ENCODE data around the gene DIS3L2. TPM values are rescaled to one million over a fixed set of nuclear protein-coding genes. Genes with fewer than 3 reads are reported as not detected.
A peak's percentile ranks its signal among the peaks of the same experiment; 100 is the strongest.

The DIS3L2 gene
- polyA plus RNA-seq, 3 donors from 2014 or later, result 7.6 to 22.5 (median 8.1) TPM

DNA sequence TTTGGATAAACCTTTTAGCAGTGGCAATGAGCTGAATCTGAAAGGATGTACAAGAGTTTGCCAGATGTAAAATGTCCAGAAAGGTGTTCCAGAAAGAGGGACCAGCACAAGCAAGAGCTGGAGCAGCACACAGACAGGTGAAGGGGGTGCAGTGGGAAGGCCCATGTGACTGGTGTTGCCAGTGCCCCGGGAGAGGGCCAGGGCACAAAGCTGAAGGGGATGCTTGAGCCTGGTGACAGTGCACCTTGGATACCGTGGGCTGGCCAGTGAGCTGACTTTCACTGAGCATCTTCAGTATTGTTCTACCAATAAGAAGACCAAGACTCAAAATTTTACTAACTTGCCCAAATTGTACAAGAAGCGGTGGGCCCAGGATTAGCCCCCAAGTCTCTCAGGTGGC, 284.7 kb downstream of the DIS3L2 start:
- H3K4me3 Mint-ChIP-seq, result no peak overlapping the region
- H3K27ac Mint-ChIP-seq, result no peak overlapping the region
- H3K27me3 Mint-ChIP-seq (ENCODE audit: low read depth in 3 of 3), result no peaks in the 10 kb centered on the region
- H3K36me3 Mint-ChIP-seq, result peaks cover 8 to 18% (median 16%) of the 10 kb centered on the region in 3 donors
- H3K4me1 Mint-ChIP-seq, result no peaks in the 10 kb centered on the region
- no peaks in the 10 kb centered on the region for H3K9me3 Mint-ChIP-seq
- no peak for DNase-seq

DNA sequence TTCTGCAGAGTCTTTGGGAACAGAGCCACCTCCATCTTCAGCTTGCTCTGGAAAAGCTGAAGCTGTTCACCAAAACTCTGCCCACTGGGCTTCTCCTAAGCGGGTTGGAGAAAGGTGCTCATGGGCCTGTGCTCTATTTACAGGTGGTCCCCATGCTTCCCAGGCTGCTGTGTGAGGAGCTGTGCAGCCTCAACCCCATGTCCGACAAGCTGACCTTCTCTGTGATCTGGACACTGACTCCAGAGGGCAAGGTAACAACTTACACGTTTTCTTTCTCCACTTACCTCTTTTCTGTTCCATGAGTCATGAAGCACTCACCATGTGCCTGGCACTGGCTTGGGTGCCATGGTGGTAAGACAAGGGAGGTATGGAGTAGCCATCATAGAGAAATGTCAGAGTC, 287.6 kb downstream of the DIS3L2 start:
- Mint-ChIP-seq H3K4me3 (no peak overlapping the region), H3K4me1 (no peaks in the 10 kb centered on the region), H3K27me3 (ENCODE audit: low read depth in 3 of 3) (peaks cover 0 to 2% (median 0%) of the 10 kb centered on the region in 3 donors), H3K27ac (peak overlapping the region in 1 of 6 donors; percentile 15), H3K9me3 (no peaks in the 10 kb centered on the region), H3K36me3 (peaks cover 14 to 20% (median 20%) of the 10 kb centered on the region in 3 donors)
- no peak for DNase-seq

- no peak for DNase-seq
- H3K4me1 Mint-ChIP-seq, result no peaks in the 10 kb centered on the region
- peak overlapping the region in 1 of 6 donors; percentile 71 for H3K27ac Mint-ChIP-seq
- H3K36me3 Mint-ChIP-seq, result peaks cover 14 to 20% (median 20%) of the 10 kb centered on the region in 3 donors
- peaks cover 0 to 2% (median 0%) of the 10 kb centered on the region in 3 donors for H3K27me3 Mint-ChIP-seq (ENCODE audit: low read depth in 3 of 3)
- no peaks in the 10 kb centered on the region for H3K9me3 Mint-ChIP-seq
- H3K4me3 Mint-ChIP-seq, result no peak overlapping the region
Observed at GRCh38 chr2:232250246-232251175, 289.0 kb downstream of the DIS3L2 start.

- no peak for DNase-seq
- H3K9me3 Mint-ChIP-seq, result no peaks in the 10 kb centered on the region
- peaks cover 0 to 2% (median 0%) of the 10 kb centered on the region in 3 donors for H3K27me3 Mint-ChIP-seq (ENCODE audit: low read depth in 3 of 3)
- H3K4me3 Mint-ChIP-seq, result no peak overlapping the region
- peaks cover 13 to 18% (median 13%) of the 10 kb centered on the region in 3 donors for H3K36me3 Mint-ChIP-seq
- H3K4me1 Mint-ChIP-seq, result no peaks in the 10 kb centered on the region
- no peak overlapping the region for H3K27ac Mint-ChIP-seq
Observed at GRCh38 chr2:232255033-232255432, 293.5 kb downstream of the DIS3L2 start.

- no peak for DNase-seq
- Mint-ChIP-seq H3K27me3 (ENCODE audit: low read depth in 3 of 3) (peaks cover 0 to 2% (median 0%) of the 10 kb centered on the region in 3 donors), H3K27ac (peak overlapping the region in 1 of 6 donors; percentile 83)
Observed at GRCh38 chr2:232260075-232260474, 298.6 kb downstream of the DIS3L2 start.

DNA sequence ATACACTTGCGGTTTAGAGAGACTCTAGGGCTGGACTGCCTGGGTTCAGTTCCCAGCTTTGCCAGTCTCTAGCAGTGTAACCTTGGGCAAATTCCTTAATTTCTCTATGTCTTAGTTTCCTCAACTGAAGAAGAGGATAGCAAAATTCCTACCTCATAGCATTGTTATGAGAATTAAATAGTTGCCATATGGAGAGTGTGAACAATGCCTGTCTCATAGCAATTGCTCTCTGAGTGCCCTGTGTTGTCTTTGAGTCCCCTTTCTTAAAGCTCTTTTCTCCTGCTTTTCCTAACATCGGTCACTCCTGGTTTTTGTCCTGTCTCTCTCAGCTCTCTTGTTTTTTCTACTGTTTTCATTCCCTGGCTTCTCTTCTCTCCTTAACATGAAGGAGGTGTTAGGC, 300.3 kb downstream of the DIS3L2 start:
- H3K27me3 Mint-ChIP-seq (ENCODE audit: low read depth in 3 of 3), result peaks cover 0 to 2% (median 0%) of the 10 kb centered on the region in 3 donors
- no peak overlapping the region for H3K4me3 Mint-ChIP-seq
- peak overlapping the region in 1 of 6 donors; percentile 48 for H3K27ac Mint-ChIP-seq
- H3K4me1 Mint-ChIP-seq, result no peaks in the 10 kb centered on the region
- no peaks in the 10 kb centered on the region for H3K9me3 Mint-ChIP-seq
- H3K36me3 Mint-ChIP-seq, result peaks cover 25 to 44% (median 30%) of the 10 kb centered on the region in 3 donors
- no peak for DNase-seq

More at GRCh38 chr2:232260075-232260474, 298.6 kb downstream of the DIS3L2 start:
- no peak overlapping the region for H3K4me3 Mint-ChIP-seq
- no peaks in the 10 kb centered on the region for H3K9me3 Mint-ChIP-seq
- peaks cover 22 to 35% (median 26%) of the 10 kb centered on the region in 3 donors for H3K36me3 Mint-ChIP-seq
- no peaks in the 10 kb centered on the region for H3K4me1 Mint-ChIP-seq

DNA sequence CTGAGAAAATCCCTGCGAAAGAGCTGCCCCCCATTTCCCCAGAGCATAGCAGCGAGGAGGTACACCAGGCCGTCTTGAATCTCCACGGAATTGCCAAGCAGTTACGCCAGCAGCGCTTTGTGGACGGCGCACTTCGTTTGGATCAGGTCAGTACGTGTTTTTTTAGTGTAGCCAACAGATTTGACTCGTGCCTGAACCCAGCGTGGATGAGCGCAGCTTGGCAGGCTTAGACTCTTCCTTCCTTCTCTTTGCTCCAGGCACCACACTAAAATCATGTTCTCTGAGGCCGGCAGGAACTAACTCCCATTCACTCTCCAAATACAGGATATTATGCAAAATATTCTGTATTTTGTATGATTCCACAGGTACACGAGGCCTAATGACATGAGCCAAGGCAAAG, 301.8 kb downstream of the DIS3L2 start:
- no peaks in the 10 kb centered on the region for H3K4me1 Mint-ChIP-seq
- H3K27me3 Mint-ChIP-seq (ENCODE audit: low read depth in 3 of 3), result peaks cover 0 to 2% (median 0%) of the 10 kb centered on the region in 3 donors
- H3K4me3 Mint-ChIP-seq, result no peak overlapping the region
- no peak overlapping the region for H3K27ac Mint-ChIP-seq
- no peaks in the 10 kb centered on the region for H3K9me3 Mint-ChIP-seq
- no peak for DNase-seq
- H3K36me3 Mint-ChIP-seq, result peaks cover 25 to 44% (median 30%) of the 10 kb centered on the region in 3 donors

GRCh38 chr2:232264081-232264480, 302.6 kb downstream of the DIS3L2 start:
- Mint-ChIP-seq H3K36me3 (peaks cover 24 to 44% (median 25%) of the 10 kb centered on the region in 3 donors), H3K4me1 (no peaks in the 10 kb centered on the region), H3K27me3 (ENCODE audit: low read depth in 3 of 3) (peaks cover 0 to 2% (median 0%) of the 10 kb centered on the region in 3 donors), H3K9me3 (no peaks in the 10 kb centered on the region), H3K27ac (peak overlapping the region in 1 of 6 donors; percentile 19), H3K4me3 (no peak overlapping the region)
- DNase-seq, result no peak

DNA sequence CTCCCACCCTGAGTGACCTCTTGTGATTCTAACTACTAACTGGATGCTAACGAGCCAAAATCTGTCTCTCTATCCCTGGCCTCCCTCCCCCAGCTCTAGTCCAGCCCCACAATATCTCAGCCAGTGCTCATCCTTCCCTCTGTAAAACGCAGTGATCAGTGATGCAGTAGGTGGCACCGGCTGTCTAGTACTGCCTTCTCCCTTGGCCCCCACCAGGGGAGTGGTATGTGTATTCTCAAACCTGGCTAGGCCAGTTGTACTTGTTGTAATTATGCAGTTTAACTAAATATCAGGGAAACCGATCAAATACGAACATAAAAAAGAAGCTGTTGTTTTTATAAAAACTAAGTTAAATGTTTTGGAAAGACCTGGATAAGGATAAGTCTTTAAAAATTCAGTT, 303.8 kb downstream of the DIS3L2 start:
- peaks cover 22 to 39% (median 25%) of the 10 kb centered on the region in 3 donors for H3K36me3 Mint-ChIP-seq
- no peak overlapping the region for H3K27ac Mint-ChIP-seq
- peaks cover 0 to 2% (median 0%) of the 10 kb centered on the region in 3 donors for H3K27me3 Mint-ChIP-seq (ENCODE audit: low read depth in 3 of 3)
- H3K9me3 Mint-ChIP-seq, result no peaks in the 10 kb centered on the region
- no peaks in the 10 kb centered on the region for H3K4me1 Mint-ChIP-seq
- no peak overlapping the region for H3K4me3 Mint-ChIP-seq
- no peak for DNase-seq

DNA sequence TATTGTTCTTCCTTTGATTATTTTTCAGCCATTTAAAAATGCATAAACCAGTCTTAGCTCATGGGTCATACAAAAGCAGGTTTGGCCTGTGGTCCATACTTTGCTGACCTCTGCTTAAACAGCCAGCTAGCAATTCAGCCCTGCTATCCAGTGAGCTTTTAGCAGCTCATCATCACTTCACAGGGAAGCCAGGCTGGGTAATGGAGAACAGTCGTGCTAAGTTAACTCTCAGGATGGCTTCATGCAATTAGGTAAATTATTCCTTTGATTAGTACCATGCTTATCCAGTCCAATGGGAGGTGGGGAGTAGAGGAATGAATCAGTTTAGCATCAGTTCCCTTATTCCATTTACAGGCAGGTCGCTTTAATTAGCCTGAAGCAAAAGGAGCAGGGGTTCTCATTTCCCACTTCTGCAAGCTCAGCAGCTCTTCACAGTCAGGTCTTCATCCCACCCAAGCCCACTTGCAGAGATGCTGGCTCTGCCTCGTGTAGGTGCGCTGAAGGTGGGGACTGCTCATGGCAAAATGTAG, 307.2 kb downstream of the DIS3L2 start:
- Mint-ChIP-seq H3K4me1 (no peaks in the 10 kb centered on the region), H3K36me3 (peaks cover 10 to 22% (median 11%) of the 10 kb centered on the region in 3 donors), H3K27me3 (ENCODE audit: low read depth in 3 of 3) (peaks cover 0 to 4% (median 0%) of the 10 kb centered on the region in 3 donors), H3K4me3 (no peak overlapping the region), H3K27ac (peak overlapping the region in 1 of 6 donors; percentile 39), H3K9me3 (no peaks in the 10 kb centered on the region)
- no peak for DNase-seq

GRCh38 chr2:232269867-232270266, 308.4 kb downstream of the DIS3L2 start:
- Mint-ChIP-seq H3K36me3 (peaks cover 5 to 14% (median 6%) of the 10 kb centered on the region in 3 donors), H3K27ac (no peak overlapping the region), H3K4me1 (no peaks in the 10 kb centered on the region), H3K9me3 (no peaks in the 10 kb centered on the region), H3K4me3 (no peak overlapping the region), H3K27me3 (ENCODE audit: low read depth in 3 of 3) (peaks cover 0 to 5% (median 0%) of the 10 kb centered on the region in 3 donors)
- no peak for DNase-seq

DNA sequence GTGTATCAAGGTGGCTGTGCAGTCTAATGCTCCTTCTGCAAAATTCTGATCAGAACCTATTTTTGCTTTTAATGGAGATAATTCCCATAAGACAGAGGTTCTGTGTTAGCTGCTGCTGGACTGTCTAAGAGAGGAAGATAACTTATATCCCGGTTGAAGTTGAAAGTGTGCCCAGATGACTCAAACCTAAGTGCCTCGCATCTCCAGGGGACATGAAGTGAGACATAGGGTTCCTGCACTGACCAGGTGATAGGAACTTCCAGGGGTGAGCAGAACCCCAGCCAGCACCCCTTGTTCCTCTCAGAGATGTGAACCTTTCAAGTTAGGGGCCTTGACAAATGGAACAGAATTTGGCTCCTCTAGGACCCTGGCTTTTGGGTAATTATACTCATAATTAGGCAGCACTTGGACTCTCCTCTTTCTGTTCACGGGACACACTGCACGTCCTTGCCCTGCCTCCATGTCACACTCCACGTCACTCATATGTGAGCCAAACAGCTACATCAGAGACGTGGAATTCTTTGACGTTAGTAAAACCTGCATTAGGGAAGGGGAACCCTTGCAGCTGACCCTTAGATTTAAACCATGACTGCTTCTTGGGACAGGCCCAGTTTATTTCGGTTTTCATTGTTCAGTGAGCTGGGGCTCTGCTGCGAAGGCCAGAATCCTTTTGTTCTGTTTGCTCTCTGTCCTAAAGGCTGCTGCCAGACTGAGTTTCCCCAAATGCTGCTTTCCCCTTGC, 312.6 kb downstream of the DIS3L2 start:
- H3K36me3 Mint-ChIP-seq, result peaks cover 6 to 14% (median 9%) of the 10 kb centered on the region in 3 donors
- no peaks in the 10 kb centered on the region for H3K4me1 Mint-ChIP-seq
- no peak overlapping the region for H3K4me3 Mint-ChIP-seq
- DNase-seq, result no peak
- H3K9me3 Mint-ChIP-seq, result no peaks in the 10 kb centered on the region
- peak overlapping the region in 1 of 6 donors; percentile 17 for H3K27ac Mint-ChIP-seq
- peaks cover under 1 to 5% (median 2%) of the 10 kb centered on the region in 3 donors for H3K27me3 Mint-ChIP-seq (ENCODE audit: low read depth in 3 of 3)

DNA sequence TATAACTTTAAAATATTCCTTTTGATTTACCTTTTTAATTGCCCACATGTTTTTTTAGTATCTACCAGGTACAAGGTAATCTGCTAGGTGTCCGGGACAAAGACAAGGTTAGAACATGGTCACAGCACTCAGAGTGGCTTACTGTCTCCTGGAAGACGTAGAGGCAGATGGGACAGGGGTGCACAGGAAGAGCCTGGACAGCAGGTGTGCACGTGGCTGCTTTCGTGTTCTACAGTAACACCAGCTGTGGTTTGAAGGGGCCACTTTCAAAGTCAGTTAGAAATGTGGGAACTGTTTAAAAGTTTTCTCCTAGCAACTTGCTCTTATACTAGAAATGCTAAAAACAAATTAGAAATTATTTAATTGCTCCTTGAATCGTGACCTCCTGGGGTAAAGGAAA, 314.2 kb downstream of the DIS3L2 start:
- DNase-seq, result no peak
- H3K4me3 Mint-ChIP-seq, result no peak overlapping the region
- H3K9me3 Mint-ChIP-seq, result no peaks in the 10 kb centered on the region
- peaks cover 9 to 26% (median 21%) of the 10 kb centered on the region in 3 donors for H3K36me3 Mint-ChIP-seq
- H3K4me1 Mint-ChIP-seq, result no peaks in the 10 kb centered on the region
- peaks cover 2 to 4% (median 3%) of the 10 kb centered on the region in 3 donors for H3K27me3 Mint-ChIP-seq (ENCODE audit: low read depth in 3 of 3)
- H3K27ac Mint-ChIP-seq, result no peak overlapping the region
